GM11168 (cell line): Measurements from ENCODE around the gene GRIK5.
"Not testable (repeated sequence)": the region's sequence is repeated elsewhere in the genome, so short reads cannot be mapped to it uniquely, and the experiment has no call there.

Source experiments
- in situ Hi-C: fragments of 300-500 bp; cut with MboI; formaldehyde crosslinking; loops from one replicate; pipeline ENCODE4 v1.12.0; 2022; ENCODE audit warnings: low sequenced_read_pairs; ENCODE audit not compliant: unreplicated experiment

GRIK5 gene

GRCh38 chr19:41994994-41995958 lies 74.7 kb downstream of the GRIK5 start:
- in situ Hi-C loops = no loop called here

GRCh38 chr19:41994521-41994971 lies 75.5 kb downstream of the GRIK5 start:
- in situ Hi-C loops = no loop called here

GRCh38 chr19:41993612-41994483 lies 76.2 kb downstream of the GRIK5 start, which contains the start of gene ATP1A3:
ATP1A3 (minus strand) TSS chr19:41994230; CDS start chr19:41994076, 154 bp downstream.
- in situ Hi-C loops = no loop called here

GRCh38 chr19:41991925-41992569 lies 78.0 kb downstream of the GRIK5 start:
- in situ Hi-C loops = not testable (repeated sequence)

GRCh38 chr19:41991025-41991424 lies 79.0 kb downstream of the GRIK5 start:
- in situ Hi-C loops = no loop called here

- in situ Hi-C loops = no loop called here
Observed at GRCh38 chr19:41990615-41991014, 79.4 kb downstream of the GRIK5 start.

- in situ Hi-C loops = no loop called here
Observed at GRCh38 chr19:41990028-41990427, 80.0 kb downstream of the GRIK5 start.

- in situ Hi-C loops = no loop called here
Observed at GRCh38 chr19:41988947-41989346, 81.1 kb downstream of the GRIK5 start.

- in situ Hi-C loops = no loop called here
Observed at GRCh38 chr19:41987141-41987860, 82.7 kb downstream of the GRIK5 start.

GRCh38 chr19:41984961-41985360 lies 85.0 kb downstream of the GRIK5 start:
- in situ Hi-C loops = no loop called here

- in situ Hi-C loops = no loop called here
Observed at GRCh38 chr19:41981724-41982123, 88.3 kb downstream of the GRIK5 start.

GRCh38 chr19:41978470-41978869 lies 91.5 kb downstream of the GRIK5 start:
- in situ Hi-C loops = no loop called here

- in situ Hi-C loops = no loop called here
Observed at GRCh38 chr19:41977916-41978315, 92.1 kb downstream of the GRIK5 start.

- in situ Hi-C loops = no loop called here
Observed at GRCh38 chr19:41974652-41975051, 95.4 kb downstream of the GRIK5 start.

GRCh38 chr19:41971363-41971762 lies 98.6 kb downstream of the GRIK5 start:
- in situ Hi-C loops = no loop called here

GRCh38 chr19:41969772-41970458 lies 100.1 kb downstream of the GRIK5 start:
- in situ Hi-C loops = no loop called here

GRCh38 chr19:41968751-41969595 lies 101.0 kb downstream of the GRIK5 start:
- in situ Hi-C loops = no loop called here

- in situ Hi-C loops = no loop called here
Observed at GRCh38 chr19:41967054-41967783, 102.8 kb downstream of the GRIK5 start.
